GM12878 (cell line): ENCODE results near the gene NBPF11.
"Not testable (repeated sequence)": the region's sequence is repeated elsewhere in the genome, so short reads cannot be mapped to it uniquely, and the experiment has no call there.

Source experiments
- HDAC2 ChIP-seq: fragments of 200-600 bp; sonication (generic); IDR thresholded peaks from 2 replicates; pipeline ENCODE4 v1.6.1; 2017
- MEF2A ChIP-seq: IDR thresholded peaks from 2 replicates; pipeline ENCODE4 v1.6.1; 2011; ENCODE audit warnings: low read depth, mild to moderate bottlenecking, low read length, moderate library complexity; ENCODE audit not compliant: insufficient read depth
- POLR2A ChIP-seq: IDR thresholded peaks from 2 replicates; pipeline ENCODE4 v1.6.1; 2011; ENCODE audit warnings: low read depth, mild to moderate bottlenecking, low read length
- USF2 ChIP-seq: IDR thresholded peaks from 2 replicates; pipeline ENCODE4 v1.6.1; 2011; ENCODE audit warnings: low read depth, low read length, improper control_type of control experiment, borderline replicate concordance
- TF ChIP-seq, protein P1 (sequence below), 3 experiments: IDR thresholded peaks in 2 of 3; conservative IDR thresholded peaks in 1 of 3; 2 replicates each; pipeline ENCODE4 v1.5.1; 2011; ENCODE audit warnings: low read depth in 3 of 3, low read length in 3 of 3, mild to moderate bottlenecking in 3 of 3, control low read depth in 2 of 3, moderate library complexity in 2 of 3, inconsistent platforms in 1 of 3, mixed read lengths in 1 of 3; ENCODE audit not compliant: control insufficient read depth in 2 of 3, insufficient read depth in 1 of 3; ENCODE audit errors: extremely low read depth in 1 of 3

DNA sequence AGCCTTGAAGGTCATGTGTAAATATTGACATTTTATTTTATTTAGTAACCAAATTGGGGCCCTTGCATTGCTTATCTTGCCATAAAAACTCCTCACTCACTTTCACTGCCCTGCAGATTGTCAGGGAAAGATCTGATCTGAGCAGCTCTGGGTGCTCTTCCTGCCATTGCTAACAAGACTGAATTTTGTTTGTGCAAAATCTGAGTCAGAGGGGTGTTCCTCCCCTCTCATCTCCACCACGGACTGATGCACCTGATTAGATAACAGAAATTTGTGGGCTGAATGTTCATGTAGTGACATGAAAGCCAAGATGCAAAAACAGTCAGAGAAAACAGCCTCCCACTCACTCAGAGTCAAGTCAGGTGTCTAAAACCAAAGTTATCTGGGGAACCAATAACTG, 44.9 kb upstream of the NBPF11 start:
- TF ChIP-seq, protein P1, sequence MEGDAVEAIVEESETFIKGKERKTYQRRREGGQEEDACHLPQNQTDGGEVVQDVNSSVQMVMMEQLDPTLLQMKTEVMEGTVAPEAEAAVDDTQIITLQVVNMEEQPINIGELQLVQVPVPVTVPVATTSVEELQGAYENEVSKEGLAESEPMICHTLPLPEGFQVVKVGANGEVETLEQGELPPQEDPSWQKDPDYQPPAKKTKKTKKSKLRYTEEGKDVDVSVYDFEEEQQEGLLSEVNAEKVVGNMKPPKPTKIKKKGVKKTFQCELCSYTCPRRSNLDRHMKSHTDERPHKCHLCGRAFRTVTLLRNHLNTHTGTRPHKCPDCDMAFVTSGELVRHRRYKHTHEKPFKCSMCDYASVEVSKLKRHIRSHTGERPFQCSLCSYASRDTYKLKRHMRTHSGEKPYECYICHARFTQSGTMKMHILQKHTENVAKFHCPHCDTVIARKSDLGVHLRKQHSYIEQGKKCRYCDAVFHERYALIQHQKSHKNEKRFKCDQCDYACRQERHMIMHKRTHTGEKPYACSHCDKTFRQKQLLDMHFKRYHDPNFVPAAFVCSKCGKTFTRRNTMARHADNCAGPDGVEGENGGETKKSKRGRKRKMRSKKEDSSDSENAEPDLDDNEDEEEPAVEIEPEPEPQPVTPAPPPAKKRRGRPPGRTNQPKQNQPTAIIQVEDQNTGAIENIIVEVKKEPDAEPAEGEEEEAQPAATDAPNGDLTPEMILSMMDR (IDR thresholded peaks at IDR 0.05 in 2 of 3, conservative IDR thresholded peaks at IDR 0.05 in 1 of 3; ENCODE audit: control insufficient read depth in 2 of 3, extremely low read depth in 1 of 3, insufficient read depth in 1 of 3, low read depth in 3 of 3, low read length in 3 of 3), result not testable (repeated sequence)
- TF ChIP-seq USF2, POLR2A, HDAC2, MEF2A: not testable (repeated sequence)
